Lower leg skin (tissue), 4 donors: Measurements from ENCODE around the gene DBN1. TPM values are rescaled to one million over a fixed set of nuclear protein-coding genes. Genes with fewer than 3 reads are reported as not detected.

Experiments used
- DNase-seq, 2 donors: peaks; one replicate each; pipeline ENCODE4 v3.0.0-alpha.2; 2019; ENCODE audit warnings: low spot score in 2 of 2
- H3K4me3 ChIP-seq: fragments of 200-600 bp; sonication (generic); 2 replicates; pipeline ENCODE4 v1.5.1; 2017; ENCODE audit warnings: mild to moderate bottlenecking, low read depth; ENCODE audit not compliant: poor library complexity, severe bottlenecking
- CTCF ChIP-seq, 3 donors: fragments of 450-650 bp; IDR thresholded peaks; one replicate each; pipeline ENCODE4 v1.5.1; 2016; ENCODE audit warnings: antibody characterized with exemption in 3 of 3, mild to moderate bottlenecking in 3 of 3, moderate library complexity in 2 of 3
- POLR2A ChIP-seq, 2 donors: fragments of 450-650 bp; IDR thresholded peaks; one replicate each; pipeline ENCODE4 v1.6.1; 2016 to 2017; ENCODE audit warnings: antibody characterized with exemption in 2 of 2, mild to moderate bottlenecking in 1 of 2, moderate library complexity in 1 of 2
- WGBS, 2 donors: methylation state at CpG; one replicate each; pipeline ENCODE4 v1.1.5; 2018; 5-methylcytosine and 5-hydroxymethylcytosine counted together
- intact Hi-C: fragments of 100-400 bp; cut with DNase I; formaldehyde crosslinking; loops from one replicate; pipeline ENCODE4 v1.15.0; 2023; ENCODE audit warnings: low total_unique reads
- total RNA-seq, 4 donors: library from RNA; depleted of rRNA; stranded (reverse); fragments of >200 nt; gene quantifications; one replicate each; pipeline ENCODE4 v1.1.0, GENCODE V29; 2016

Gene DBN1
- total RNA-seq, 4 donors from 2014 or later = 14.0 to 65.5 (median 27.6) TPM

- intact Hi-C loops = no loop called here
- DNase-seq = no peak
- TF ChIP-seq CTCF (IDR thresholded peaks at IDR 0.05) (no peak), POLR2A (IDR thresholded peaks at IDR 0.05) (no peak)
- WGBS, 2 donors = 68 to 87% methylated on average over 16 of the region's 16 CpGs
- H3K4me3 ChIP-seq = no peak overlapping the region
These were observed 17.6 kb upstream of the DBN1 start for GRCh38 chr5:177490992-177491391.

- no peak for DNase-seq
- intact Hi-C loops = no loop called here
- 82 to 83% methylated on average over 15 of the region's 15 CpGs for WGBS, 2 donors
- no peak overlapping the region for H3K4me3 ChIP-seq
- TF ChIP-seq POLR2A (IDR thresholded peaks at IDR 0.05) = no peak
- no peak for TF ChIP-seq CTCF (IDR thresholded peaks at IDR 0.05)
These were observed 17.0 kb upstream of the DBN1 start for GRCh38 chr5:177490311-177490991.

DNA sequence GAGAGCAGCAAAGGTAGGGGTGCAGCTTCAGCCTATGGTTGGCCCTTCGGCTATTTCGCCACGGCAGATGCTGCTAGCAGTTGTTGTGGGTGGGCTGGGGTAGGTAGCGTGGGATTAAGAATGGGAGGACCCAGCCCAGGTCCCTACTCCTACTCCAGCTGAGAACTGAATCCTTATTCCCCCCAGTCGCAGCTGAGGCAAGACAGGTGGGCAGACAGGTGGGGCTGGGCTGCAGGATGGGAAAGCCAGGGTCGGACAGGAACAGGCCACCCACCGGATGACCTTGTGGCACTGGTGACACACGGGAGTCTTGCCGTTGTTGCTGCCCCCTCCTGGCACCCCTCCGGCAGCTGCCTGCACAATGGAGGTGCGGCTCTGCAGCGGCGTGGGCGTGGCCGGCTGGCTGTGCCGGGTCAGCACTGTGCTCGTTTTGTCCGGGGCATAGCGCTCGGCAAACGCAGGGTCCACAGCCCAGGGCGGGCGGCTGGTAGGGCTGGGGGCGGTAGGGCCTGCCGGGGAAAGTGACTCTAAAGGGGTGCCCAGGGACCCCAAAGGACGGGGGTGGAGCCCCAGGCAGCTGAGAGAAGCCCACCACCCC is 15.8 kb upstream of the DBN1 start:
- intact Hi-C loops = no loop called here
- WGBS, 2 donors = 78 to 90% methylated on average over 17 to 26 of the region's 26 CpGs
- no peak for DNase-seq
- TF ChIP-seq POLR2A (IDR thresholded peaks at IDR 0.05) = no peak
- no peak for TF ChIP-seq CTCF (IDR thresholded peaks at IDR 0.05)
- H3K4me3 ChIP-seq = no peak overlapping the region

DNA sequence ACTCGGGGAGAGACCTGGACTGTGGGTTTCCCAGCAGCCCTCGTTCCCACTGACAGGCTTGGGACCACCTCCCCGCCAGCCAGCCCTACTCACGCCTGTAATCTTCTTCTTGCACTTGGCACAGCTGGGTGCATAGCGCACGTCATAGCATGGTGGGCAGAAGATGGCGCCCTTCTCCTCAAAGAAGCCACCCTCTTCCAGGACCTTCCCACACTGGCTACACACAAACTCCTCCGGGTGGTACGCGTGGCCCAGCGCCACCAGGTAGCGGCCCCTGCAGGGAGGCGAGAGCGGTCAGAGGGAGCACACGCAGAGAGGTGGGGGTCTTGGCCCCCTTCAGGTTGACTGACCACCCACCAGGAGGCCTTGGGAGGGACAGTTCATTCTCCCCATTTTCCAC is 14.5 kb upstream of the DBN1 start:
- DNase-seq = no peak
- TF ChIP-seq POLR2A (IDR thresholded peaks at IDR 0.05) = no peak
- TF ChIP-seq CTCF (IDR thresholded peaks at IDR 0.05) = no peak
- intact Hi-C loops = no loop called here
- no peak overlapping the region for H3K4me3 ChIP-seq
- 93 to 97% methylated on average over 14 to 15 of the region's 15 CpGs for WGBS, 2 donors

DNA sequence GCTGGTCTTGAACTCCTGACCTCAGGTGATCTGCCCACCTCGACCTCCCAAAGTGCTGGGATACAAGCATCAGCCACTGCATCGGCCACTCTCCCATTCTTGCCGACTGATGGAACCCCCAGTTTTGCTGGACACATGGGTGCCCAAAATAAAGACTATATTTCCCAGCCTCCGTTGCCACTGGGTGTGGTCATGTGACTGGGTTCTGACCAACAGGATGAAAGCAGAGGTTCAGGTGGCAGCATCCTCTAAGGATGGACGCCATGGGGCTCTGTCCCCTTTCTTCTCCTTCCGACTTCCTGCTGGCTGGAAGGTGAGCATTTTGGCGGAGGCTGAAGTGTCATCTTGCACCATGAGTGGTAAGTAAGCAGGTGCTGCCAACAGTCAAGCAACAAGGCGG is 13.7 kb upstream of the DBN1 start:
- TF ChIP-seq POLR2A (IDR thresholded peaks at IDR 0.05) (no peak), CTCF (IDR thresholded peaks at IDR 0.05) (no peak)
- H3K4me3 ChIP-seq = no peak overlapping the region
- intact Hi-C loops = no loop called here
- 92 to 98% methylated on average over 8 of the region's 8 CpGs for WGBS, 2 donors
- no peak for DNase-seq
